H1 (cell line): Measurements from ENCODE around the gene VSNL1. TPM values are rescaled to one million over a fixed set of nuclear protein-coding genes. Genes with fewer than 3 reads are reported as not detected.

Experiments used
- CTCF ChIA-PET: fragments of 300-600 bp; sonication (Branson Sonifier 250); formaldehyde crosslinking; loops from one replicate; lab custom pipeline; 2021; ENCODE audit not compliant: partially characterized antibody; lab: Charles Lee
- POLR2A ChIA-PET: fragments of 300-600 bp; sonication (Branson Sonifier 250); formaldehyde crosslinking; loops from one replicate; lab custom pipeline; 2021; ENCODE audit warnings: inconsistent platforms; ENCODE audit not compliant: partially characterized antibody; lab: Charles Lee
- DNase-seq, 2 experiments: peaks; one replicate each; pipeline versions ENCODE4 v3.0.0 to v3.0.0-alpha.2; 2010 to 2022; ENCODE audit warnings: low spot score in 2 of 2, low read depth in 1 of 2, mixed read lengths in 1 of 2
- FAIRE-seq: peaks from 2 replicates; lab custom pipeline; 2011; peaks lifted over from hg19 to GRCh38; lab: Jason Lieb, UNC
- H2AFZ ChIP-seq: 2 replicates; pipeline ENCODE4 v1.8.1; 2012; ENCODE audit warnings: low read length, inconsistent platforms
- H2AK5ac ChIP-seq: 2 replicates; pipeline ENCODE4 v1.6.1; 2013; ENCODE audit warnings: low read depth, low read length
- H2BK120ac ChIP-seq: replicated peaks from 2 replicates; pipeline ENCODE3; 2013; ENCODE audit warnings: low read depth, low read length, inconsistent platforms
- H2BK12ac ChIP-seq: 2 replicates; pipeline ENCODE4 v1.6.1; 2013; ENCODE audit warnings: low read depth, low read length
- H2BK15ac ChIP-seq: 2 replicates; pipeline ENCODE4 v1.6.1; 2013; ENCODE audit warnings: low read length
- H2BK20ac ChIP-seq: 2 replicates; pipeline ENCODE4 v1.6.1; 2013; ENCODE audit warnings: low read length
- H2BK5ac ChIP-seq: 2 replicates; pipeline ENCODE4 v1.6.1; 2013; ENCODE audit warnings: low read depth, low read length
- H3K14ac ChIP-seq: 2 replicates; pipeline ENCODE4 v1.6.1; 2013; ENCODE audit warnings: inconsistent platforms; ENCODE audit not compliant: insufficient read length
- H3K18ac ChIP-seq: 2 replicates; pipeline ENCODE4 v1.6.1; 2013; ENCODE audit warnings: low read length; ENCODE audit errors: extremely low read depth
- H3K23ac ChIP-seq: 2 replicates; pipeline ENCODE4 v1.6.1; 2013; ENCODE audit warnings: inconsistent platforms; ENCODE audit not compliant: insufficient read length
- H3K23me2 ChIP-seq: 2 replicates; pipeline ENCODE4 v1.6.1; 2013; ENCODE audit warnings: low read depth, low read length
- H3K27ac ChIP-seq: 2 replicates; pipeline ENCODE4 v1.6.1; 2011; ENCODE audit warnings: low read depth, low read length, inconsistent platforms
- H3K27me3 ChIP-seq, 4 experiments: replicated peaks in 1 of 4; 1 replicate in 1 of 4; 2 replicates in 3 of 4; pipeline versions ENCODE4 v1.6.1 to v1.8.1; 2011 to 2013; ENCODE audit warnings: low read length in 3 of 4, mild to moderate bottlenecking in 3 of 4, inconsistent platforms in 2 of 4, mixed read lengths in 2 of 4, moderate library complexity in 1 of 4; ENCODE audit not compliant: control insufficient read depth in 3 of 4, insufficient read depth in 3 of 4; ENCODE audit errors: extremely low read depth in 1 of 4
- H3K36me3 ChIP-seq, 4 experiments: 2 replicates each; pipeline versions ENCODE4 v1.6.1 to v1.8.1; 2011 to 2013; ENCODE audit warnings: mild to moderate bottlenecking in 4 of 4, low read length in 3 of 4, moderate library complexity in 2 of 4, control low read depth in 1 of 4, inconsistent platforms in 1 of 4; ENCODE audit not compliant: insufficient read depth in 4 of 4, control insufficient read depth in 2 of 4
- H3K4ac ChIP-seq: replicated peaks from 2 replicates; pipeline ENCODE3; 2013; ENCODE audit warnings: low read length, low read depth, mixed read lengths, inconsistent platforms; ENCODE audit not compliant: insufficient read length
- H3K4me1 ChIP-seq, 4 experiments: replicated peaks in 1 of 4; 1 replicate in 1 of 4; 2 replicates in 3 of 4; pipeline versions ENCODE4 v1.6.1 to v1.8.1; 2011 to 2013; ENCODE audit warnings: low read length in 3 of 4, inconsistent platforms in 2 of 4, mixed read lengths in 1 of 4; ENCODE audit not compliant: insufficient read depth in 4 of 4, control insufficient read depth in 3 of 4
- H3K4me2 ChIP-seq, 2 experiments: 2 replicates each; pipeline versions ENCODE4 v1.6.1 to v1.8.1; 2011 to 2013; ENCODE audit warnings: low read depth in 2 of 2, low read length in 2 of 2, control low read depth in 1 of 2, inconsistent platforms in 1 of 2, mild to moderate bottlenecking in 1 of 2; ENCODE audit not compliant: insufficient read depth in 1 of 2
- H3K4me3 ChIP-seq, 4 experiments: fragments of 200-600, 300-600 bp in 1 of 4; sonication (generic), shearing (Covaris generic), sonication (Bioruptor Twin) in 1 of 4; 2 replicates each; pipeline versions ENCODE4 v1.5.1 to v1.8.1; 2011 to 2016; ENCODE audit warnings: low read length in 4 of 4, low read depth in 3 of 4, control low read depth in 2 of 4, inconsistent platforms in 2 of 4, mild to moderate bottlenecking in 2 of 4, mixed read lengths in 1 of 4, moderate library complexity in 1 of 4; ENCODE audit not compliant: insufficient read depth in 2 of 4; ENCODE audit errors: extremely low read depth in 1 of 4
- H3K56ac ChIP-seq: replicated peaks from 2 replicates; pipeline ENCODE3; 2013; ENCODE audit warnings: low read depth, mild to moderate bottlenecking, mixed read lengths, low read length, inconsistent platforms; ENCODE audit not compliant: insufficient read length
- H3K79me1 ChIP-seq: 2 replicates; pipeline ENCODE4 v1.6.1; 2013; ENCODE audit warnings: low read depth, low read length, control low read depth
- H3K79me2 ChIP-seq, 2 experiments: 2 replicates each; pipeline versions ENCODE4 v1.6.1 to v1.8.1; 2012 to 2013; ENCODE audit warnings: low read length in 2 of 2, mild to moderate bottlenecking in 2 of 2, inconsistent platforms in 1 of 2; ENCODE audit not compliant: insufficient read depth in 2 of 2, control insufficient read depth in 1 of 2
- H3K9ac ChIP-seq, 4 experiments: replicated peaks in 1 of 4; 1 replicate in 1 of 4; 2 replicates in 3 of 4; pipeline versions ENCODE4 v1.6.1 to v1.8.1; 2011 to 2013; ENCODE audit warnings: low read depth in 3 of 4, low read length in 3 of 4, control low read depth in 2 of 4, mild to moderate bottlenecking in 2 of 4, moderate library complexity in 2 of 4, inconsistent platforms in 1 of 4; ENCODE audit errors: extremely low read depth in 1 of 4
- H3K9me3 ChIP-seq, 2 experiments: 2 replicates each; pipeline versions ENCODE4 v1.6.1 to v1.8.1; 2012 to 2013; ENCODE audit warnings: mild to moderate bottlenecking in 2 of 2, moderate library complexity in 2 of 2, control low read depth in 1 of 2, inconsistent platforms in 1 of 2, low read depth in 1 of 2, low read length in 1 of 2, mixed read lengths in 1 of 2; ENCODE audit not compliant: insufficient read depth in 2 of 2
- H4K20me1 ChIP-seq, 2 experiments: replicated peaks in 1 of 2; 2 replicates each; pipeline versions ENCODE3 to v1.8.1; 2011 to 2013; ENCODE audit warnings: inconsistent platforms in 2 of 2, low read length in 2 of 2, mild to moderate bottlenecking in 1 of 2; ENCODE audit not compliant: insufficient read depth in 2 of 2, control insufficient read depth in 1 of 2
- H4K5ac ChIP-seq: 2 replicates; pipeline ENCODE4 v1.6.1; 2013; ENCODE audit warnings: low read length, low read depth, mixed read lengths, inconsistent platforms; ENCODE audit not compliant: insufficient read length
- H4K8ac ChIP-seq: 2 replicates; pipeline ENCODE4 v1.8.0; 2013; ENCODE audit warnings: mild to moderate bottlenecking, moderate library complexity, low read length, inconsistent platforms; ENCODE audit not compliant: insufficient read depth; ENCODE audit errors: extremely low read depth
- H4K91ac ChIP-seq: replicated peaks from 2 replicates; pipeline ENCODE3; 2013; ENCODE audit warnings: low read length, mixed read lengths, inconsistent platforms; ENCODE audit not compliant: insufficient read length
- CHD1 ChIP-seq: IDR thresholded peaks from 2 replicates; pipeline ENCODE4 v1.6.1; 2012; ENCODE audit warnings: low read depth, low read length, improper control_type of control experiment
- CHD2 ChIP-seq: IDR thresholded peaks from 2 replicates; pipeline ENCODE4 v1.6.1; 2012; ENCODE audit warnings: low read length, improper control_type of control experiment
- E2F6 ChIP-seq: IDR thresholded peaks from 2 replicates; pipeline ENCODE4 v1.6.1; 2012; ENCODE audit warnings: inconsistent platforms
- POLR2AphosphoS5 ChIP-seq: IDR thresholded peaks from 2 replicates; pipeline ENCODE4 v1.6.1; 2011; ENCODE audit warnings: low read depth, low read length
- RXRA ChIP-seq: IDR thresholded peaks from 2 replicates; pipeline ENCODE4 v1.6.1; 2011; ENCODE audit warnings: low read depth, mild to moderate bottlenecking, low read length, moderate library complexity; ENCODE audit not compliant: insufficient read depth
- YY1 ChIP-seq: IDR thresholded peaks from 2 replicates; pipeline ENCODE4 v1.6.1; 2011; ENCODE audit warnings: low read depth, mild to moderate bottlenecking, low read length
- WGBS, 2 experiments: shearing (Covaris generic) in 1 of 2; methylation state at CpG; one replicate each; pipeline versions ENCODE4 v1.1.6 to v1.1.7; 2013 to 2015; ENCODE audit warnings: low lambda C conversion rate in 2 of 2, mixed read lengths in 2 of 2, inconsistent platforms in 1 of 2, low coverage in 1 of 2, missing lambda C conversion rate in 1 of 2; ENCODE audit not compliant: insufficient replicate concordance in 2 of 2, insufficient coverage in 1 of 2, insufficient read length in 1 of 2; ENCODE audit errors: extremely low coverage in 1 of 2, missing lambda C conversion rate in 1 of 2; 5-methylcytosine and 5-hydroxymethylcytosine counted together
- polyA plus RNA-seq, 7 experiments: library from polyadenylated mRNA; depleted of rRNA in 3 of 7; stranded (reverse) in 5 of 7; unstranded in 2 of 7; fragments of >200 nt in 5 of 7; fragments of 200-250 nt in 2 of 7; gene quantifications; 1 replicate in 5 of 7; 2 replicates in 1 of 7; 4 replicates in 1 of 7; pipeline versions ENCODE4 v1.2.1 to v1.2.3, GENCODE V29; 2011 to 2013; ENCODE audit warnings: missing spikeins in 2 of 7, mixed read lengths in 2 of 7
- total RNA-seq: library from RNA; stranded (reverse); fragmentation: NEBNext Ultra II Directional; extraction: Animal tissue kit (Norgen Biotek cat#: 25700); gene quantifications from 2 replicates; pipeline ENCODE4 v1.2.1, GENCODE V29; 2021

The VSNL1 gene
- total and polyA plus RNA-seq, 2 of the 8 experiments (the other 6 are each of a cell fraction or from before 2014, with no cell fraction given): 49.4 to 108 TPM

GRCh38 chr2:17574406-17575073, 34.0 kb downstream of the VSNL1 start:
- DNase-seq: no peak
- peaks cover 0 to 7% (median 1%) of the 10 kb centered on the region in 4 experiments; a peak in 3 of 7 replicates for H3K4me1 ChIP-seq
- H2AFZ ChIP-seq: no peak overlapping the region
- peaks cover 0 to 86% of the 10 kb centered on the region in 2 experiments; a peak in 2 of 4 replicates for H3K79me2 ChIP-seq
- no peaks in the 10 kb centered on the region for H3K27me3 ChIP-seq
- no peak overlapping the region for H2BK20ac ChIP-seq
- no peak overlapping the region for H3K23ac ChIP-seq
- no peak overlapping the region for H3K4me2 ChIP-seq
- H2AK5ac ChIP-seq: no peak overlapping the region
- no peak overlapping the region for H3K14ac ChIP-seq
- H3K4me3 ChIP-seq: no peak overlapping the region
- no peak overlapping the region for H3K27ac ChIP-seq
- POLR2A ChIA-PET: interaction anchor here (1.0 to 2.2 kb wide), 6 partner anchors 8 to 36 kb away, joined by 3 to 9 read pairs (median 5); partner anchors contain the start of gene VSNL1
- no peaks in the 10 kb centered on the region for H3K36me3 ChIP-seq
- no peak overlapping the region for H3K9ac ChIP-seq
- CTCF ChIA-PET: interaction anchor here (0.9 to 3.1 kb wide), 16 partner anchors 11 to 257 kb away, joined by 3 to 13 read pairs (median 4); partner anchors contain the start of gene VSNL1
- no peak overlapping the region for H2BK5ac ChIP-seq
- no peak overlapping the region for H3K56ac ChIP-seq
- no peaks in the 10 kb centered on the region for H3K23me2 ChIP-seq
- no peak for FAIRE-seq
- no peak overlapping the region for H2BK12ac ChIP-seq
- no peak overlapping the region for H3K4ac ChIP-seq
- peaks cover 0 to 3% of the 10 kb centered on the region in 2 experiments for H4K20me1 ChIP-seq
- H2BK120ac ChIP-seq: no peak overlapping the region
- peaks cover 4% of the 10 kb centered on the region; the same call in 1 of the 2 replicates for H3K79me1 ChIP-seq
- H4K5ac ChIP-seq: no peak overlapping the region
- H2BK15ac ChIP-seq: no peak overlapping the region
- H4K8ac ChIP-seq: no peak overlapping the region
- no peaks in the 10 kb centered on the region for H3K9me3 ChIP-seq
- 94% methylated on average over 3 of the region's 3 CpGs; no CpG with 5 or more reads in 1 of the 2 experiments for WGBS, 2 experiments
- TF ChIP-seq CHD1 (no peak), POLR2AphosphoS5 (no peak), E2F6 (no peak), YY1 (no peak), RXRA (no peak), CHD2 (no peak)
- no peak overlapping the region for H4K91ac ChIP-seq
- H3K18ac ChIP-seq: no peak overlapping the region
